GM23338 (cell line): ENCODE measurements around the gene TCF7L1. TPM values are rescaled to one million over a fixed set of nuclear protein-coding genes. Genes with fewer than 3 reads are reported as not detected.

Experiments used
- CTCF ChIP-seq, 2 experiments: fragments of 200-600 bp in 1 of 2; sonication (generic) in 1 of 2; conservative IDR thresholded peaks; 2 replicates each; pipeline versions ENCODE4 v1.5.1 to v1.6.1; 2016 to 2017; ENCODE audit warnings: antibody characterized with exemption in 2 of 2, low read depth in 2 of 2, mild to moderate bottlenecking in 2 of 2, moderate library complexity in 1 of 2
- JUNB ChIP-seq: IDR thresholded peaks from one replicate; pipeline ENCODE4 v1.6.1; 2016; ENCODE audit warnings: antibody characterized with exemption; ENCODE audit not compliant: unreplicated experiment
- NANOG ChIP-seq: IDR thresholded peaks from 2 replicates; pipeline ENCODE4 v1.6.1; 2016; ENCODE audit warnings: antibody characterized with exemption, borderline replicate concordance
- POLR2AphosphoS5 ChIP-seq: IDR thresholded peaks from 2 replicates; pipeline ENCODE4 v1.6.1; 2016; ENCODE audit warnings: antibody characterized with exemption, low read depth
- REST ChIP-seq: IDR thresholded peaks from one replicate; pipeline ENCODE4 v1.6.1; 2018; ENCODE audit warnings: antibody characterized with exemption; ENCODE audit not compliant: unreplicated experiment
- STAT1 ChIP-seq: IDR thresholded peaks from one replicate; pipeline ENCODE4 v1.6.1; 2016; ENCODE audit warnings: antibody characterized with exemption; ENCODE audit not compliant: unreplicated experiment
- ZNF114 ChIP-seq: fragments of 250-450 bp; sonication (Bioruptor Pico); IDR thresholded peaks from 2 replicates; pipeline ENCODE4 v1.5.0; 2020; ENCODE audit warnings: mild to moderate bottlenecking, moderate library complexity
- ZNF462 ChIP-seq: fragments of 250-450 bp; sonication (Bioruptor Pico); IDR thresholded peaks from 2 replicates; pipeline ENCODE4 v1.5.0; 2020; ENCODE audit warnings: mild to moderate bottlenecking, moderate library complexity
- polyA plus RNA-seq: library from polyadenylated mRNA; unstranded; fragments of >200 nt; fragmentation: Nextera tagmentation; extraction: Ambion mirVana; gene quantifications from 2 replicates; pipeline ENCODE4 v1.2.1, GENCODE V29; 2016
- total RNA-seq: library from RNA; depleted of rRNA; stranded (reverse); fragments of >200 nt; shearing (Covaris generic); gene quantifications from 2 replicates; pipeline ENCODE4 v1.2.3, GENCODE V29; 2014

The TCF7L1 gene
- total and polyA plus RNA-seq, 2 experiments from 2014 or later = 47.3 to 101 TPM

GRCh38 chr2:85259879-85260278, 126.7 kb downstream of the TCF7L1 start (continued):
- TF ChIP-seq ZNF462 (CRISPR knock-in tag) (no peak), POLR2AphosphoS5 (no peak), ZNF114 (CRISPR knock-in tag) (no peak), CTCF (conservative IDR thresholded peaks at IDR 0.05; ENCODE audit: low read depth in 2 of 2) (no peak), STAT1 (no peak), NANOG (no peak), JUNB (no peak), REST (no peak)
